HEK293 (cell line): ENCODE data around the gene USF1.

ENCODE experiments used
- CTCF ChIA-PET: fragments of 350-600 bp; formaldehyde crosslinking; extraction: SDS; loops from one replicate; lab custom pipeline; 2021; ENCODE audit warnings: antibody characterized with exemption; lab: Yijun Ruan, JAX
- POLR2A ChIA-PET: fragments of 300-600 bp; formaldehyde crosslinking; extraction: SDS; loops from one replicate; lab custom pipeline; 2020; ENCODE audit warnings: antibody characterized with exemption, inconsistent platforms; lab: Yijun Ruan, JAX
- H3K27ac ChIP-seq: fragments of 200-500 bp; sonication (Bioruptor generic); 2 replicates; pipeline ENCODE4 v1.5.1; 2014; ENCODE audit warnings: low read depth, low read length, control low read depth, inconsistent platforms; ENCODE audit errors: extremely low read depth
- H3K36me3 ChIP-seq, 2 experiments: fragments of 200-500 bp in 1 of 2; sonication (Bioruptor generic) in 1 of 2; 1 replicate in 1 of 2; 2 replicates in 1 of 2; pipeline ENCODE4 v1.5.1; 2014 to 2017; ENCODE audit warnings: inconsistent platforms in 2 of 2, low read length in 2 of 2; ENCODE audit not compliant: control insufficient read depth in 2 of 2, insufficient read depth in 1 of 2
- H3K4me1 ChIP-seq: fragments of 200-500 bp; sonication (Bioruptor generic); 2 replicates; pipeline ENCODE4 v1.5.1; 2014; ENCODE audit warnings: mild to moderate bottlenecking, low read length, inconsistent platforms; ENCODE audit not compliant: control insufficient read depth, insufficient read depth
- H3K4me3 ChIP-seq: 2 replicates; pipeline ENCODE4 v1.5.1; 2011; ENCODE audit warnings: low read depth, mild to moderate bottlenecking, control low read depth, low read length, moderate library complexity
- H3K9me3 ChIP-seq: fragments of 200-500 bp; sonication (Bioruptor generic); 2 replicates; pipeline ENCODE4 v1.5.1; 2014; ENCODE audit warnings: low read depth, low read length, inconsistent platforms; ENCODE audit not compliant: control insufficient read depth, insufficient read depth
- FEZF1 ChIP-seq: fragments of 450-650 bp; formaldehyde crosslinking; IDR thresholded peaks from 2 replicates; pipeline ENCODE4 v1.5.1; 2016; ENCODE audit warnings: missing biosample characterization, missing genetic modification characterization
- HIC1 ChIP-seq: fragments of 450-650 bp; formaldehyde crosslinking; IDR thresholded peaks from 2 replicates; pipeline ENCODE4 v1.5.1; 2016; ENCODE audit warnings: missing biosample characterization, missing genetic modification characterization
- KLF16 ChIP-seq: fragments of 450-650 bp; formaldehyde crosslinking; IDR thresholded peaks from 2 replicates; pipeline ENCODE4 v1.5.1; 2017; ENCODE audit warnings: missing biosample characterization, missing genetic modification characterization
- MEIS1 ChIP-seq: sonication (generic); formaldehyde crosslinking; IDR thresholded peaks from 2 replicates; pipeline ENCODE4 v1.8.1; 2022; ENCODE audit warnings: missing genetic modification reagents, mild to moderate bottlenecking, borderline replicate concordance
- SETDB1 ChIP-seq: IDR thresholded peaks from one replicate; pipeline ENCODE4 v1.6.1; 2017; ENCODE audit warnings: mild to moderate bottlenecking, low read length, moderate library complexity, mixed read lengths; ENCODE audit not compliant: insufficient read length
- SP3 ChIP-seq: fragments of 450-650 bp; formaldehyde crosslinking; IDR thresholded peaks from 2 replicates; pipeline ENCODE4 v1.5.1; 2016; ENCODE audit warnings: missing biosample characterization, missing genetic modification characterization
- ZBTB11 ChIP-seq: fragments of 450-650 bp; formaldehyde crosslinking; conservative IDR thresholded peaks from 2 replicates; pipeline ENCODE4 v1.5.1; 2016; ENCODE audit warnings: low read depth, missing biosample characterization, missing genetic modification characterization
- ZBTB17 ChIP-seq: fragments of 450-650 bp; formaldehyde crosslinking; IDR thresholded peaks from 2 replicates; pipeline ENCODE4 v1.5.1; 2016; ENCODE audit warnings: missing biosample characterization, missing genetic modification characterization
- ZBTB26 ChIP-seq: fragments of 450-650 bp; formaldehyde crosslinking; optimal IDR thresholded peaks from 2 replicates; pipeline ENCODE3; 2016; ENCODE audit warnings: missing biosample characterization, mild to moderate bottlenecking, missing genetic modification characterization
- ZBTB8A ChIP-seq: fragments of 450-650 bp; formaldehyde crosslinking; IDR thresholded peaks from 2 replicates; pipeline ENCODE4 v1.5.1; 2016; ENCODE audit warnings: missing biosample characterization, missing genetic modification characterization
- ZIC2 ChIP-seq: fragments of 450-650 bp; formaldehyde crosslinking; IDR thresholded peaks from 2 replicates; pipeline ENCODE4 v1.5.1; 2016; ENCODE audit warnings: missing biosample characterization, missing genetic modification characterization
- ZNF121 ChIP-seq: fragments of 450-650 bp; formaldehyde crosslinking; IDR thresholded peaks from 2 replicates; pipeline ENCODE4 v1.5.1; 2016; ENCODE audit warnings: missing biosample characterization, missing genetic modification characterization
- ZNF157 ChIP-seq: fragments of 450-650 bp; formaldehyde crosslinking; IDR thresholded peaks from 2 replicates; pipeline ENCODE4 v1.5.1; 2016; ENCODE audit warnings: missing biosample characterization, missing genetic modification characterization
- ZNF239 ChIP-seq: fragments of 450-650 bp; formaldehyde crosslinking; IDR thresholded peaks from 2 replicates; pipeline ENCODE4 v1.5.1; 2016; ENCODE audit warnings: missing biosample characterization, missing genetic modification characterization
- ZNF280D ChIP-seq: fragments of 450-650 bp; formaldehyde crosslinking; IDR thresholded peaks from 2 replicates; pipeline ENCODE4 v1.5.1; 2016; ENCODE audit warnings: missing biosample characterization, missing genetic modification characterization
- ZNF423 ChIP-seq: fragments of 450-650 bp; formaldehyde crosslinking; IDR thresholded peaks from 2 replicates; pipeline ENCODE4 v1.5.1; 2016; ENCODE audit warnings: missing biosample characterization, missing genetic modification characterization
- ZNF621 ChIP-seq: fragments of 450-650 bp; formaldehyde crosslinking; IDR thresholded peaks from 2 replicates; pipeline ENCODE4 v1.5.1; 2017; ENCODE audit warnings: missing biosample characterization, missing genetic modification characterization
- ZNF660 ChIP-seq: fragments of 450-650 bp; IDR thresholded peaks from 2 replicates; pipeline ENCODE4 v1.5.1; 2018; ENCODE audit warnings: missing biosample characterization, mild to moderate bottlenecking, missing genetic modification characterization
- ZNF664 ChIP-seq: fragments of 450-650 bp; formaldehyde crosslinking; IDR thresholded peaks from 2 replicates; pipeline ENCODE4 v1.5.1; 2016; ENCODE audit warnings: missing biosample characterization, missing genetic modification characterization
- ZXDB ChIP-seq: fragments of 450-650 bp; formaldehyde crosslinking; IDR thresholded peaks from 2 replicates; pipeline ENCODE4 v1.5.1; 2016; ENCODE audit warnings: missing biosample characterization, missing genetic modification characterization

USF1 gene

GRCh38 chr1:161045736-161046604, at the start of gene USF1:
Gene USF1 (minus strand): TSS chr1:161045977. CDS start chr1:161043275, 2,702 bp downstream.
- ChIA-PET POLR2A (interaction anchor here (0.5 to 2.4 kb wide), 17 partner anchors 9 to 180 kb away, joined by 3 to 50 read pairs (median 4); partner anchors contain the start of genes B4GALT3, DEDD, F11R and KLHDC9), CTCF (interaction anchor here (0.6 to 4.6 kb wide), 15 partner anchors 9 to 365 kb away, joined by 3 to 27 read pairs (median 3); partner anchors contain the start of genes F11R and KLHDC9)
- Histone ChIP-seq H3K9me3 (no peaks in the 10 kb centered on the region), H3K4me1 (0 out of 2 replicates have a peak, but pooled peaks cover 4% of the 10 kb centered on the region), H3K4me3 (peak within 1 kb of the TSS; percentile 64), H3K36me3 (peaks cover 3 to 24% of the 10 kb centered on the region in 2 experiments; a peak in 2 of 3 replicates), H3K27ac (peak within 1 kb of the TSS; percentile 65)
- TF ChIP-seq ZIC2 (tag by site-specific recombination) (no peak), ZNF423 (tag by site-specific recombination) (no peak), ZNF239 (tag by site-specific recombination) (no peak), ZBTB26 (tag by site-specific recombination) (peak; percentile 32), FEZF1 (tag by site-specific recombination) (peak; percentile 64), ZNF621 (no peak), MEIS1 (CRISPR knock-in tag) (no peak), SP3 (tag by site-specific recombination) (peak; percentile 97), ZNF280D (peak; percentile 95), ZBTB11 (tag by site-specific recombination) (peak; percentile 89), ZBTB17 (tag by site-specific recombination) (peak; percentile 74), ZBTB8A (peak; percentile 78), ZNF157 (tag by site-specific recombination) (no peak), HIC1 (no peak), KLF16 (tag by site-specific recombination) (0 out of 2 replicates have a peak, but pooled peaks have one; percentile 13), ZNF660 (tag by site-specific recombination) (peak; percentile 17; the same call in 1 of the 2 replicates), ZNF121 (tag by site-specific recombination) (no peak), SETDB1 (peak; percentile 79), ZNF664 (tag by site-specific recombination) (no peak), ZXDB (tag by site-specific recombination) (peak; percentile 92)
